Posterior cingulate gyrus (tissue), 11 donors: ENCODE measurements around the gene TUBD1.
"Not testable (repeated sequence)": the region's sequence is repeated elsewhere in the genome, so short reads cannot be mapped to it uniquely, and the experiment has no call there.

Experiments
- DNase-seq, 10 donors: peaks; one replicate each; pipeline versions ENCODE4 v3.0.0 to v3.0.0-alpha.2; 2020 to 2021; ENCODE audit warnings: mixed read lengths in 3 of 10
- intact Hi-C: fragments of 100-400 bp; cut with DNase I; formaldehyde crosslinking; loops from one replicate; pipeline ENCODE4 v1.15.1; 2023

Gene TUBD1, protein sequence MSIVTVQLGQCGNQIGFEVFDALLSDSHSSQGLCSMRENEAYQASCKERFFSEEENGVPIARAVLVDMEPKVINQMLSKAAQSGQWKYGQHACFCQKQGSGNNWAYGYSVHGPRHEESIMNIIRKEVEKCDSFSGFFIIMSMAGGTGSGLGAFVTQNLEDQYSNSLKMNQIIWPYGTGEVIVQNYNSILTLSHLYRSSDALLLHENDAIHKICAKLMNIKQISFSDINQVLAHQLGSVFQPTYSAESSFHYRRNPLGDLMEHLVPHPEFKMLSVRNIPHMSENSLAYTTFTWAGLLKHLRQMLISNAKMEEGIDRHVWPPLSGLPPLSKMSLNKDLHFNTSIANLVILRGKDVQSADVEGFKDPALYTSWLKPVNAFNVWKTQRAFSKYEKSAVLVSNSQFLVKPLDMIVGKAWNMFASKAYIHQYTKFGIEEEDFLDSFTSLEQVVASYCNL

DNA sequence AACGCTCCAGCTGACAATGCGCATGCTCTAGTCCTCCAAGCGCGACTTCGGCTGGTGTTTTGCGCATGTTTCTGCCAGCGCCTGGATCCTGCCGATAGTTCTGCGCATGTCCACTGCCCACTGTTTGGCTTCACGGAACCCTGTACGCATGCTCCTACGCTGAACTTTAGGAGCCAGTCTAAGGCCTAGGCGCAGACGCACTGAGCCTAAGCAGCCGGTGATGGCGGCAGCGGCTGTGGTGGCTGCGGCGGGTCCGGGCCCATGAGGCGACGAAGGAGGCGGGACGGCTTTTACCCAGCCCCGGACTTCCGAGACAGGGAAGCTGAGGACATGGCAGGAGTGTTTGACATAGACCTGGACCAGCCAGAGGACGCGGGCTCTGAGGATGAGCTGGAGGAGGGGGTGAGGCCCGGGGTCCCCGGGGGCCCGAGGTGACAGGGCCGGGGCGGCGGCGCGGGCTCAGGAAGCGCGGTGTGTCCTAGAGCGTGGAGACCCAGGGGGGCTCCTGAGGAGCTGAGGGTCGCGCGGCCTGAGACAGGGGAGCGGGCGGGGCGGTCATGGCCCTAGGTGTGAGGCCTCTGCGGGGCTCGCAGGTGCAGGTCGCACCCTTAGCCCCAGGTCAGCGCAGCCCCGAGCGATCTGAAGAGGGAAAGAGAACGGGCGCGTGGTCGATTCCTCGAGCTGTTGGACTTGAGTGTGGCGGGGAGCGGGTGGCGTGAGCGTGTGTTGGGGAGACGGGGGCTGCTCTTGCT, at the start of gene TUBD1, which contains the start of gene RPS6KB1:
Gene TUBD1 (minus strand): TSS at position 20 of the 752 bp plus-strand sequence. CDS start 1,941 bp downstream, outside the sequence.
Gene RPS6KB1 (plus strand): TSS at position 198 of the 752 bp plus-strand sequence. CDS start 64 bp downstream, at position 262.
- peak; percentile 90 to 99 (median 93) for DNase-seq
- intact Hi-C loops: no loop called here

DNA sequence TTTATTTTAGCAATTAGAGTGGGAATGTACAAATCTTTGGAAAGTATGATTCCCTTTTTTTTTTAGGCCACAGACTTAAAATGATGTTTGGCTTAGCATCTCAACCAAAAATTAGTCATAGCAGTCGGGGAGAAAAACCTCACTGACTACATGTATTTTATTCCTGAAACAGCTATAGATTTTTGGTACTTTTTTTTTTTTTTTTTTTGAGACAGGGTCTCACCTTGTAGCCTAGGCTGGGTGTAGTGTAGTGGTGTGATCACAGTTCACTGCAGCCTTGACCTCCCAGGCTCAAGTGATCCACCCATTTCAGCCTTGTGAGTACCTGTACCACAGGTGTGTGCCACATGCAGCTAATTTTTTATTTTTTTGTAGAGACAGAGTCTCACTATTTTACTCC, 48.4 kb upstream of the TUBD1 start:
- DNase-seq: peak in 1 of 10 donors; percentile 8
- intact Hi-C loops: no loop called here

DNA sequence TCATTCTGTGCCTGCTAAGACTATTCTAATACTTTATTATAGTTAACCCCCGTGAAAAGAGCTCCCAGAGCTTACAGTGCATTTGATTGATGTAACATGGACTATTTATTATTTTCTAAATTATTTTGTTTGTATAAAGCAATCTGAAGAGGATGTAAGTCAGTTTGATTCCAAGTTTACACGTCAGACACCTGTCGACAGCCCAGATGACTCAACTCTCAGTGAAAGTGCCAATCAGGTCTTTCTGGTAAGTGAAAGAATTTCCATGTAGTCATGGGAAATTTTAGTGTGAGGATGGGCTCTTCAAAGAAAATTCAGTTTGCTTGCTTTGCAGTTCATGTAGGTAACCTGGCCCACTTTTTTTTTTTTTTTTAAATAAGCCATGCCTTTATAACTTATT, 48.0 kb upstream of the TUBD1 start:
- intact Hi-C loops, DNase-seq: not testable (repeated sequence)

DNA sequence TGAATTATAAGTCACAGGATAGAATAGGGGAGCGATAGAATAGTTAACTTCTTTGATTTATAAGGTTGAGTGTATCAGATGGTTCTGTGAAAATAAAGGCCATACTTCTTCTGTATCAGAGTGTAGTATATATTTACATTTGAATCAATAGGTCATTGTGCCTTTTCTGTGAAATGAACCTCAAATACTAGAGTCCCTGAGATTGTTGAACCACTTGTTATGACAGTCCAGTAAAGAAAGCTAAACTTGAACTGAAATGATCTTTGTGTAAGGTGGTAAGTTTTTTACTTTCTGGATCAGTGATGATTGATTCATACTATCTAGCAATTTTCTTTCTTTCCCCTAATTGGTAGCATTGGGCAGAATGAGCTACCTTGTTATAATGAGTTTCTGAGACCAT, 40.6 kb upstream of the TUBD1 start:
- DNase-seq, intact Hi-C loops: not testable (repeated sequence)

DNA sequence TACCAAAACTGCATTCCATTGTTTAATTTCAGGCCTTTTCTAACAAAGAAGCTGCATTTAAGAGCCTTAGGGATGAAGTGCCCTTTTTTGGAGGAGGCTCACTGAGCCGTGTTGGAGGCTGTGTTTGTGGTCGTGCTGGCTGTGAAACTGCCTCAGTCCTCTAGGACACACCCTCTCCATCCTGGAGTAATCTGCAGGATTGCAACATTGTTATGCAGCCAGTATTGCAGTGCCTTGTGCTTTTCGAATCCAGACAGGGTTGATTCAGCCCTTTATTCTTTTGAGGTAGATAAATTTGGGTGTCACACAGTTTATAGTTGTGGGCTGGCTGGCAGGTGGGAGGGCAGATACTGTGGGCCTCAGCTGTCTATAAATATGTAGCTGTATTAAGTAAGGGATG, 38.0 kb upstream of the TUBD1 start:
- intact Hi-C loops, DNase-seq: not testable (repeated sequence)

DNA sequence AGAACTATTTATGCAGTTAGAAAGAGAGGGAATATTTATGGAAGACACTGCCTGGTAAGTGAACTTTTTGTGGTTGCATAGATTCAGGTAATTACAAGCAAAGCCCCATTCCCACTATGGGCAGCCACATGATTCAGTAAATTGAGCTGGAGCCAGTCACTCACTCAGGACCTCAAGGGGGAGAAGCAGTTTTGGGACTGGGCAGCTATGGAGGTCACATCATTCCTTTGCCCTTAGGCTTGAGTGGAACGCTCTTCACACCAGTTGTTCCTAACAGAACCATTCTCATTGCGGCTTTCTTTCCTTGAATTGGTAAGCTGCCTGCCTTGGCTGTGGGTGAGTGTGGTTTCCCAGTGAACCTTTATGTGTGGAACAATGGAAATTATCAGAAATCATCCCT, 37.4 kb upstream of the TUBD1 start:
- intact Hi-C loops: not testable (repeated sequence)

DNA sequence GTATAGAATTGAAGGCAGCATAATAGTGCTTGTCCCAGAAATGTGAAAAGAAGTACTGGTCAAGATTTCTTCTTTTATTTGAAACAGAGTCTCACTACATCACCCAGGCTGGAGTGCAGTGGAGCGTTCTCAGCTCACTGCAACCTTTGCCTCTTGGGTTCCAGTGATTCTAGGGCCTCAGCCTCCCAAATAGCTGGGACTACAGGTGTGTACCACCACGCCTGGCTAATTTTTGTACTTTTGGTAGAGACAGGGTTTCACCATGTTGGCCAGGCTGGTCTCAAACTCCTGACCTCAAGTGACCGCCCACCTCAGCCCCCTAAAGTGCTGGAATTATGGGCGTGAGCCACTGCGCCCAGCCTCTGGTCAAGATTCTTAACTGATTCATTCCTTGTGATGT, 27.9 kb upstream of the TUBD1 start:
- intact Hi-C loops, DNase-seq: not testable (repeated sequence)

More for the DNA sequence above, 37.4 kb upstream of the TUBD1 start:
- DNase-seq: not testable (repeated sequence)

DNA sequence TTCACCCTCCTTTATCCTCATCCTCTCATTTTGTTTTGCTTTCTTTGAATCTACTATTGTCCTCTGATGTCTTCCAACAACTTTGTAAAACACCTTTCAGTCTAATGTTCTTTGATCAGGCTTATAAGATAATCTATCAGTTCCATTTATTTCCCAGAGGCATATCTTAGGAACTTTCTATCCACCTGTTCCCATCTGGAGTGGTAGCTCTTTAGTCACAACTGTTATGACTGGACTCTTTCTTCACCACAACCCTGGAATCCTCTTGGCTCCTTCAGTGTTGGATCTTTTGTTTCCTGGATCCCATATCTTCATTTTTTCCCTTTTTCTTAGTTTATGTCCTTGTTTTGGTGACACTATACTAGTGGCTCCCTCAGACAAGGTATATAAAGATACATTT, 23.7 kb upstream of the TUBD1 start:
- intact Hi-C loops: no loop called here
- no peak for DNase-seq

DNA sequence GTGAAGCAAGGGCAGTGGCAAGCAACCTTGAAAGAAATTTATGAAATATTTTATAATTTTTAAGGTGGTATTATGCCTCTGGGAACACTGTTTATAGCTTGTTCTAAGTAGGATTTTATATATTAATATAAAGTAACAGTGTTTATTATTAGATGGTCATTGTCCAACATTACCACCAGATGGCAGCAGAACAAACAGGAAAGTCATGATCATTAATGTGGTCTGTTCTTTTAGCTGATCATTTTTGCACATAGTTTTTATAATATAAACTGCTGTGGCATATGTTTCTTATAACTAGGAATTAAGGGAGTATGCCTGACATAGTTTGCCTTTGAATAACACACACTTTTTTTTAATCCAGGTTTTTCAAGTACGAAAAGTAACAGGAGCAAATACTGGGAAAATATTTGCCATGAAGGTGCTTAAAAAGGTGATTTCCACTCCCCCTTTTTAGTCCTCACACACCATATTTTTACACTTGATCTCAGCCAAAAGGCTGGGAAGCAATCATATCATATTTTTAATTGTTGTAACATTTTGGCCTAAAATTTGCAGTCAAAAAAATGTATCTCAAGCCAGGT, 21.6 kb upstream of the TUBD1 start:
- DNase-seq: no peak
- intact Hi-C loops: loop anchor here (5.0 kb wide), 1 partner anchor 123 kb away; no protein-coding TSS in a partner anchor

DNA sequence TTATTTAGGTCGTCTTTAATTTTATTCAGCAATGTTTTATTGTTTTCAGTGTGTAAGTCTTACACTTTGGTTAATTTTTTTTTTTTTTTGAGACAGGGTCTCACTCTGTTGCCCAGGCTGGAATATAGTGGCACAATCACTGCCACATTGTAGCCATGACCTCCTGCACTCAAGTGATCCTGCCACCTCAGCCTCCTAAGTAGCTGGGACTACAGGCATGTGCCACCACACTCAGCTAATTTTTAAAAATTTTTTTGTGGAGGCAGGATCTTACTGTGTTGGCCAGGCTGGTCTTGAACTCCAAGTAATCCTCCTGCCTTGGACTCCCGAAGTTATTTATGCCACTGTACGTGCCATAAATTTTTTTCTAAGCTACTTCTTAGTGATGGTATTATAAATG, 14.7 kb upstream of the TUBD1 start:
- intact Hi-C loops: no loop called here
- no peak for DNase-seq

DNA sequence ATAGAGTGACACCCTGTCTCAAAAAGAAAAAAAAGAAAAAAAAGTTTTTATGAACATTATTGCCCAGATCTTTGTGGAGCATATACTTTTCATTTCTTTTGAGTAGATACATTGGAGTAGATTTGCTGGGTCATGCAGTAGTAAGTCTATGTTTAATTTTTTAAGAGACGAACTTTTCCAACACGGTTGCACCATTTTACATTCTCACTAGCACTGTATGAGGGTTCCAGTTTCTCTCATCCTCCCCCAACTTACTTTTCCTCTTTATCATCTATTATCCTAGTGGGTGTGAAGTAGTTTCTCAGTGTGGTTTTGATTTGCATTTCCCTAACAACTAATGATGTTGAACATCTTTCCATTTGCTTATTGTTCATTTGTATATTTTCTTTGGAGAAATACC, 10.7 kb upstream of the TUBD1 start:
- intact Hi-C loops: no loop called here
- DNase-seq: no peak

DNA sequence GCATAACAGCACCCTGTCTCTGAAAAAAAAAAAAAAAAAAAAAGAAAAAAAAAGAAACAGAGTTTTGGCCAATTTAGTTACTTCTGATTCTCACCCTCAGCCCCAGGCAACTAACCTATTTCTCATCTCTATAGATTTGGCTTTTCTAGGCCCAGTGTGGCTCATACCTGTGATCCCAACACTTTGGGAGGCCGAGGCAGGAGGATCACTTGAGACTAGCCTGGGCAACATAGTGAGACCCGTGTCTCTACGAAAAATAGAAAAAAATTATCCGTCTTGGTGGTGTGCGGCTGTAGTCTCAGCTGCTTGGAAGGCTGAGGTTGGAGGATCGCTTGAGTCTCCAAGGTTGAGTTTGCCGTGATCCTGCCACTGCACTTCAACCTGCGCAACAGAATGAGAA, 8.9 kb upstream of the TUBD1 start:
- no peak for DNase-seq
- intact Hi-C loops: no loop called here

DNA sequence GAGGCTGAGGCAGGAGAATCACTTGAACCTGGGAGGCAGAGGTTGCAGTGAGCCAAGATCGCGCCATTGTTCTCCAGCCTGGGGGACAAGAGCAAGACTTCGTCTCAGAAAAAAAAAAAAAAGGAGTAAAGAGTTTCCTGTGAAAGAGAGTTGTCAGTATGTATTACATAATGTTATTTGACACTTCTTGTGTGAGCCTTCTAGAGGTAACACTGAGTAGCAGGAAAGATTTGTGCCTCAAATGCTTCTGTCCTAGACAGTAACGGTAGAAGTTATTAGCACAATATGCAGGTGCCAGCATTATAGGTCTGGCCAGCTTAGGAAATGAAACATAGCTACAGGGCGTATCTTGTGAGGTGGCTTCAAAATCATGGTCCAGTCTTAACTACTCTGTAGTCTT, 6.4 kb upstream of the TUBD1 start:
- intact Hi-C loops: no loop called here
- no peak for DNase-seq

DNA sequence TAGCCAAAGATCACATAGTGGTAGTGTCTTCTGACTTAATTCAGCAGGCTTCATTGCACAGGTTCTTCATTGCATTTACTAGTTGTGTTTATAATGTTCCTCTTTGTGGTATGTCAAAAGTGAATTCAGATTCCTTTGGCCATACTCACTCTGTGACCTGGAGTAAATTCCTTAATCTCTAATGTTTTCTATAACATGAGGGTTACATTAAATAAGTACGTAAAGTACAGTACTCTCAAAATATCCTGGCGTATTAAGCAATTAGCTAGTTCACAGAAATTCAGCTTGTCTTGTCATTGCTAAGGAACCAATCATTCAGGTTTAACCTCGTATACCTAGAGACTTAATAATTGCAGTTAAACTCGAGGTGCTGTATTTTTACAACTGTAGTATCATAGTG, 4.3 kb upstream of the TUBD1 start:
- DNase-seq: no peak
- intact Hi-C loops: no loop called here

DNA sequence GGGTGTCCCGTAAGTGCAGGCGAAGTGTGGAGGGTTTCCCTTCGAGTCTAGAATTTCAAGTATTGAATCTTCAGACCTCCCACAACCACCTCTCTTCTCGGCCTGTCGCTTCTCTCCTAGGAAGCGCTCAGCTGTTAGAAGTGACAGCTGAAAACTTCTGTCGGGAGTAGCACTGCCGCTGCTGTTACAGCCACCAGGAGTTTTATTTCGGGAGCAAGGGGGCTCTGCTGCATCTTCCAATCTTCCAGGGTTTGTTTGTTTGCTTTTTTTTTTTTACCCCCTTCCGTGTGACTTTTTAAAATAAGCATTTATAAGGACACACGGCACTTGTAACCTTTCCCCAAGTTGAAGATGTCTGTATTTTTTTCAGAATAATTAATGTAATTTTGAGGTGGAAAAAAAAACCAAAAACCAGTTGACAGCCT, 945 bp upstream of the TUBD1 start:
- no peak for DNase-seq
- intact Hi-C loops: no loop called here

DNA sequence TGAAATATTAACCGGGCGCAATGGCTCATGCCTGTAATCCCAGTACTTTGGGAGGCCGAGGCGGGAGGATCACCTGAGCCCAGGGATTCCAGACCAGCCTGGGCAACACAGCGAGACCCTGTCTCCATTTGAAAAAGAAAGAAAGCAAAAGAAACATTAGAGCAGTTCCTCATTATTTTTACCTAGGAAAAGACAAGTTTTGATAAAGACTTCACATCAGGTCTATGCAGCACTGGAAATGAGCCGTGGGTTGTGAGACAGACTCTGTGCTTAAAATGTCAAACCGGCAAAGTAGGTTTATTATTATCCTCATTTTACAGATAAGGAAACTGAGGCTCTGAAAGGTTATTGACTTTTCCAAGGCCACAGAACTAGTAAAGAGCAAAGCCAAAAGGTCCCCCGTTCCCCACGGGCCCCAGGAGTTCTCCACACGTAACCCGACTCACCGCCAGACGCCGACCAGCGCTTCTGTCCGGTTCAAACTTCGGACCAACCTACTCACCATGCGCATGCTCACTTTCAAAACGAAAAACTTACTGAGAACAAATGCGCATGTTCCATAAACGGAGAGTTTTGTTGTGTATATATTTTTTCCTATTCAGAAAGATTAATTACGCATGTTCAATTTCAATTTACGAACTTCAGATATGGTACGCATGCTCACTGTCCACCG, 356 bp downstream of the TUBD1 start:
- DNase-seq: peak in 3 of 10 donors; percentile 17 to 91 (median 81)
- intact Hi-C loops: no loop called here

DNA sequence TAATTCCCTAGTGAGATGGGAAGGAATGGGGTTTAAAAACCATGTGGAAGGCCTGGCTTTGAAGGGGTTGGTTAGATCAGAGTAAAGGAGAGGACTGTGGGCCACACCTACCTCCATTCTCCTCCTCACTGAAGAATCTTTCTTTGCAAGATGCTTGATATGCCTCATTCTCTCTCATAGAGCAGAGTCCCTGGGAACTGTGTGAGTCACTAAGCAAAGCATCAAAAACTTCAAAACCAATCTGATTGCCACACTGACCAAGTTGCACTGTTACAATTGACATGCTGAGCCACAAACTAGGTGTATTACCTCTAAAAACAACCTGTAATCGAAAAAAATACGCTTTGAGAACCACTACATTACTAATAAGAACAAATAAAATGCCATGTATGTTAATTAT, 2.0 kb downstream of the TUBD1 start:
- intact Hi-C loops: no loop called here
- DNase-seq: no peak

DNA sequence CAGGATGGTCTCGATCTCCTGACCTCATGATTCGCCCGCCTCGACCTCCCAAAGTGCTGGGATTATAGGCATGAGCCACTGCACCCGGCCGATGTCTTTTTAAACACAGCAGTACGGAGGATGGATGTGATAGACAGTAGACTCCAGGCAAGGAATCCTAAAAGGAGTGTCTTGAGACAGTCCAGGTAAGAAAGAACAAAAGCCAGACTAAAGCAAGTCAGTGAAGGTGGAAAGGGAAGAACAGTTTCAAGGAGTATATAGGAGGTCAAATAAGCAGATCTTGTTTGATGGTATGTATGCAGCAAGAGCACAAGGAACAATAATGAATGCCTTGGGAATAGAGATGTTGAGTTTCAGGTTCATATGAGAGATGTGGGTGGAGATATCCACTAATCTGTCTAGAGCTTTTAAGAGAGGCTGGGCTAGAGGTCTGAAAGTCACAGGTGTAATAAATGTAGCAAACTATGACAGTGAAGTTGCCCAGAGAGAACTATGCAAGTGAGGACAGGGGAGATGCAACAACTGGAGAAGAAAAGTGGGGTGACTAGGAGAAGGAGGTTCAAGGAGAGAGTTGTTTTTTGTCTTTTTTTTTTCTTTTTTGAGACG, 4.5 kb downstream of the TUBD1 start:
- no peak for DNase-seq
- intact Hi-C loops: no loop called here

DNA sequence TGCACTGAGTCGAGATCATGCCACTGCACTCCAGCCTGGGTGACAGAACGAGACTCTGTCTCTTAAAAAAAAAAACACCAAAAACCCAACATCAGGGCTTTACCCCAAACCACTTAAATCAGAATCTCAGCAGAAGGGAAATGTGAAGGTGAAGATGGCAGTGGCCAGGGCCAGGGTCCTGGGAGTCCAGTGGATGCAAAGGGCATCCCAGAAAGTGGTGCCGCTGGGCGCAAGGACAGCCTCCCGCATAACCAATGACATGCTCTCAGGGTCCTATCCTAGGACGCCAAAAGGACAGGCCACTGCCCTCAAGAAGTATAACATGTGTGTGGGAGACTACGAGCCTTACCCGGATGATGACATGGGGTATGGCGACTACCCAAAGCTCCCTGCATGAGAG, 7.9 kb downstream of the TUBD1 start:
- peak in 1 of 10 donors; percentile 67 for DNase-seq
- intact Hi-C loops: no loop called here

DNA sequence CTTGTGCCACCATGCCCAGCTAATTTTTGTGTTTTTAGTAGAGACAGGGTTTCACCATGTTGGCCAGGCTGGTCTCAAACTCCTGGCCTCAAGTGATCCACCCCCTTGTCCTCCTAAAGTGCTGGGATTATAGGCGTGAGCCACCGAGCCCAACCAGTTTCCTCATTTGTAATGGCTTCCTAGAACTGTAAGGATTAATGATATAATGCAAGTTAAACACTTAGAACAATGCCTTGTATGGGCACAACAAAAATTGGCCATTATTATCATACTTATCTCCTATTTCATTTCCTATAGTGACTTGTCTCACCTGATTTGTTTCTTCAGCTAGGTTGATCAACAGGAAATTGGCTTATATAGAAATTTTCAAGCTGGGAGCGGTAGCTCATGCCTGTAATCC, 14.1 kb downstream of the TUBD1 start:
- intact Hi-C loops: no loop called here
- no peak for DNase-seq
